ENCODE measurements around the gene SLC15A5. TPM values are rescaled to one million over a fixed set of nuclear protein-coding genes. Genes with fewer than 3 reads are reported as not detected.

Gene SLC15A5
- total and polyA plus RNA-seq, 2 of the 8 experiments (the other 6 are each of a cell fraction or from before 2014, with no cell fraction given) = not detected

DNA sequence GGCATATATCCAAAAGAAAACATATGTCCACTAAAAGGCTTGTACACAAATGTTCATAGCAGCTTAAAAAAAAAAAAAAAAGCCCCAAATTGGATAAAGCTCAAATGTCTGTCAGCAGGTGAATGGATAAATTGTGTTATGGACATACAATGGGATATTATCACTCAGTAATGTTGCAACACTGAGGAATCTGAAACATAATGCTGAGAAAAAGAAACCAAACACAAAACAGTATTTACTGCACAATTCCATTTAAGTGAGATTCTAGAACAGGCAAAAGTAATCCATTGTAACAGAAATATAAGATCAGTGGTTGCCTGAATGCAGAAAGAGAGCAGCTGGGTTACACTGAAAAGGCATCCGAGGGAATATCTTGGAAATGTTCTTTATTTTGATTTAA lies 117.9 kb downstream of the SLC15A5 start (continued):
- TF ChIP-seq, protein P1, sequence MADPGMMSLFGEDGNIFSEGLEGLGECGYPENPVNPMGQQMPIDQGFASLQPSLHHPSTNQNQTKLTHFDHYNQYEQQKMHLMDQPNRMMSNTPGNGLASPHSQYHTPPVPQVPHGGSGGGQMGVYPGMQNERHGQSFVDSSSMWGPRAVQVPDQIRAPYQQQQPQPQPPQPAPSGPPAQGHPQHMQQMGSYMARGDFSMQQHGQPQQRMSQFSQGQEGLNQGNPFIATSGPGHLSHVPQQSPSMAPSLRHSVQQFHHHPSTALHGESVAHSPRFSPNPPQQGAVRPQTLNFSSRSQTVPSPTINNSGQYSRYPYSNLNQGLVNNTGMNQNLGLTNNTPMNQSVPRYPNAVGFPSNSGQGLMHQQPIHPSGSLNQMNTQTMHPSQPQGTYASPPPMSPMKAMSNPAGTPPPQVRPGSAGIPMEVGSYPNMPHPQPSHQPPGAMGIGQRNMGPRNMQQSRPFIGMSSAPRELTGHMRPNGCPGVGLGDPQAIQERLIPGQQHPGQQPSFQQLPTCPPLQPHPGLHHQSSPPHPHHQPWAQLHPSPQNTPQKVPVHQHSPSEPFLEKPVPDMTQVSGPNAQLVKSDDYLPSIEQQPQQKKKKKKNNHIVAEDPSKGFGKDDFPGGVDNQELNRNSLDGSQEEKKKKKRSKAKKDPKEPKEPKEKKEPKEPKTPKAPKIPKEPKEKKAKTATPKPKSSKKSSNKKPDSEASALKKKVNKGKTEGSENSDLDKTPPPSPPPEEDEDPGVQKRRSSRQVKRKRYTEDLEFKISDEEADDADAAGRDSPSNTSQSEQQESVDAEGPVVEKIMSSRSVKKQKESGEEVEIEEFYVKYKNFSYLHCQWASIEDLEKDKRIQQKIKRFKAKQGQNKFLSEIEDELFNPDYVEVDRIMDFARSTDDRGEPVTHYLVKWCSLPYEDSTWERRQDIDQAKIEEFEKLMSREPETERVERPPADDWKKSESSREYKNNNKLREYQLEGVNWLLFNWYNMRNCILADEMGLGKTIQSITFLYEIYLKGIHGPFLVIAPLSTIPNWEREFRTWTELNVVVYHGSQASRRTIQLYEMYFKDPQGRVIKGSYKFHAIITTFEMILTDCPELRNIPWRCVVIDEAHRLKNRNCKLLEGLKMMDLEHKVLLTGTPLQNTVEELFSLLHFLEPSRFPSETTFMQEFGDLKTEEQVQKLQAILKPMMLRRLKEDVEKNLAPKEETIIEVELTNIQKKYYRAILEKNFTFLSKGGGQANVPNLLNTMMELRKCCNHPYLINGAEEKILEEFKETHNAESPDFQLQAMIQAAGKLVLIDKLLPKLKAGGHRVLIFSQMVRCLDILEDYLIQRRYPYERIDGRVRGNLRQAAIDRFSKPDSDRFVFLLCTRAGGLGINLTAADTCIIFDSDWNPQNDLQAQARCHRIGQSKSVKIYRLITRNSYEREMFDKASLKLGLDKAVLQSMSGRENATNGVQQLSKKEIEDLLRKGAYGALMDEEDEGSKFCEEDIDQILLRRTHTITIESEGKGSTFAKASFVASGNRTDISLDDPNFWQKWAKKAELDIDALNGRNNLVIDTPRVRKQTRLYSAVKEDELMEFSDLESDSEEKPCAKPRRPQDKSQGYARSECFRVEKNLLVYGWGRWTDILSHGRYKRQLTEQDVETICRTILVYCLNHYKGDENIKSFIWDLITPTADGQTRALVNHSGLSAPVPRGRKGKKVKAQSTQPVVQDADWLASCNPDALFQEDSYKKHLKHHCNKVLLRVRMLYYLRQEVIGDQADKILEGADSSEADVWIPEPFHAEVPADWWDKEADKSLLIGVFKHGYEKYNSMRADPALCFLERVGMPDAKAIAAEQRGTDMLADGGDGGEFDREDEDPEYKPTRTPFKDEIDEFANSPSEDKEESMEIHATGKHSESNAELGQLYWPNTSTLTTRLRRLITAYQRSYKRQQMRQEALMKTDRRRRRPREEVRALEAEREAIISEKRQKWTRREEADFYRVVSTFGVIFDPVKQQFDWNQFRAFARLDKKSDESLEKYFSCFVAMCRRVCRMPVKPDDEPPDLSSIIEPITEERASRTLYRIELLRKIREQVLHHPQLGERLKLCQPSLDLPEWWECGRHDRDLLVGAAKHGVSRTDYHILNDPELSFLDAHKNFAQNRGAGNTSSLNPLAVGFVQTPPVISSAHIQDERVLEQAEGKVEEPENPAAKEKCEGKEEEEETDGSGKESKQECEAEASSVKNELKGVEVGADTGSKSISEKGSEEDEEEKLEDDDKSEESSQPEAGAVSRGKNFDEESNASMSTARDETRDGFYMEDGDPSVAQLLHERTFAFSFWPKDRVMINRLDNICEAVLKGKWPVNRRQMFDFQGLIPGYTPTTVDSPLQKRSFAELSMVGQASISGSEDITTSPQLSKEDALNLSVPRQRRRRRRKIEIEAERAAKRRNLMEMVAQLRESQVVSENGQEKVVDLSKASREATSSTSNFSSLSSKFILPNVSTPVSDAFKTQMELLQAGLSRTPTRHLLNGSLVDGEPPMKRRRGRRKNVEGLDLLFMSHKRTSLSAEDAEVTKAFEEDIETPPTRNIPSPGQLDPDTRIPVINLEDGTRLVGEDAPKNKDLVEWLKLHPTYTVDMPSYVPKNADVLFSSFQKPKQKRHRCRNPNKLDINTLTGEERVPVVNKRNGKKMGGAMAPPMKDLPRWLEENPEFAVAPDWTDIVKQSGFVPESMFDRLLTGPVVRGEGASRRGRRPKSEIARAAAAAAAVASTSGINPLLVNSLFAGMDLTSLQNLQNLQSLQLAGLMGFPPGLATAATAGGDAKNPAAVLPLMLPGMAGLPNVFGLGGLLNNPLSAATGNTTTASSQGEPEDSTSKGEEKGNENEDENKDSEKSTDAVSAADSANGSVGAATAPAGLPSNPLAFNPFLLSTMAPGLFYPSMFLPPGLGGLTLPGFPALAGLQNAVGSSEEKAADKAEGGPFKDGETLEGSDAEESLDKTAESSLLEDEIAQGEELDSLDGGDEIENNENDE (IDR thresholded peaks at IDR 0.05; ENCODE audit: insufficient replicate concordance, low read length) = no peak
- TF ChIP-seq CTBP2 (IDR thresholded peaks at IDR 0.05; ENCODE audit: borderline replicate concordance, insufficient read depth, insufficient read length, low read length) = no peak
- no peak for TF ChIP-seq TAF1 (IDR thresholded peaks at IDR 0.05; ENCODE audit: low read depth, low read length)
- TF ChIP-seq KDM5A (IDR thresholded peaks at IDR 0.05; ENCODE audit: low read length) = no peak
- TF ChIP-seq HDAC6 (IDR thresholded peaks at IDR 0.05; ENCODE audit: low read depth, low read length) = no peak
- TF ChIP-seq SP2 (IDR thresholded peaks at IDR 0.05; ENCODE audit: low read length) = no peak
- no peak for TF ChIP-seq POLR2A (IDR thresholded peaks at IDR 0.05; ENCODE audit: control extremely low read depth in 1 of 2, low read depth in 2 of 2, low read length in 2 of 2)
- no peak for TF ChIP-seq EZH2 (IDR thresholded peaks at IDR 0.05; ENCODE audit: low read depth, low read length, severe bottlenecking)
- no peak for TF ChIP-seq SAP30 (IDR thresholded peaks at IDR 0.05; ENCODE audit: insufficient read depth, insufficient replicate concordance, low read length)
- TF ChIP-seq PHF8 (conservative IDR thresholded peaks at IDR 0.05; ENCODE audit: low read depth, low read length) = no peak
- TF ChIP-seq RXRA (IDR thresholded peaks at IDR 0.05; ENCODE audit: insufficient read depth, low read depth, low read length) = no peak
- TF ChIP-seq BRCA1 (IDR thresholded peaks at IDR 0.05; ENCODE audit: low read depth, low read length) = no peak
- no peak for TF ChIP-seq SP1 (IDR thresholded peaks at IDR 0.05; ENCODE audit: low read depth, low read length)

Measured in H1 (cell line).